Fibroblast of the conjunctiva (primary cell): Measurements from ENCODE around the gene ZSWIM1.
"Not testable (repeated sequence)": the region's sequence is repeated elsewhere in the genome, so short reads cannot be mapped to it uniquely, and the experiment has no call there.

ENCODE experiments used
- DNase-seq: peaks from one replicate; pipeline ENCODE4 v3.0.0-alpha.2; 2010; ENCODE audit warnings: low read depth

Gene ZSWIM1

DNA sequence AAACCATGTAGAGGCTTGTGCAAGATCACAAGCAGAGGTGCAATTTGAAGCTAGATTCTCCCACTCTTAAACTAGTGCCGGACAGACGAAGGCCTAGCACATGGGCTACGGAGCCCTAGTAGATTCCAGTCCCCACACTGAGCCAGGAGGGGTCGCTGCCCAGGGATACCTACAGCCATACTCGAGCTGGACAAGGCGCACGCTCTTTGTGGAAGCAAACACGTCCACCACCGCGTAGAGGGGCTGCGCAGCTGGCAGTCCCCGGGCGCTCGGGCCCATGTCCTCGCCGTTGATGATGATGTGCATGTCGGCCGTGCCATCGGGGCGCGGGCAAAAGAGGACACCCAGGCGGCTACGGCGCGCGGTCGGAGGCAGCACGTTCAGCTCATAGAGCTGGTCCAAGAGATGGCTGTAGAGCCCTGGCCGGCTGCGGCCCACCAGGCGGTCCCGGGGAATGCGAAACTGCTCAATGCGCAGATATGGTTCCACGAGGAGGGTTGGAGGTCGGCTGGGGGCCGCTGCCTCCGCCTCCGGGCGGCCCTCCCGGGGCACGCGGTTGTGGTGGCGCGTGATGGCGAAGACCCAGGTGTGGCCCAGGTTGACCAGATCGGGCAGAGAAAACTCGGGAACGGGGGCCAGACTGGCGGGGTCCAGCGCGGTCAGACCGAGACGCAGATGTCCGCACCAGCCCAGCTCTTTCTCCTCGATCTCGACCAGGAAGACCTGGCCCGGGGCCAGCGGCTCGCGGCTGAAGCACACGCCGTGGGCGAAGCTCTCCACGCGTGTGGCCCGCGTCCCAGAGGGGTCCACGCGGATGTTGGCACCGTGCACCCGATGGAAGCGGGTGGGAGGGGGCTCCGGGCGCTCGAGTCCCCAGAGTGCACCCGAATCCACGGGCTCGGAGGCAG, 9.3 kb downstream of the ZSWIM1 start:
- DNase-seq = peak; percentile 79

- peak; percentile 85 for DNase-seq
Measured at GRCh38 chr20:45890985-45891983, 10.3 kb downstream of the ZSWIM1 start, which contains the start of the genes CTSA and NEURL2. Gene CTSA (plus strand): TSS chr20:45891335. CDS start chr20:45891569, 234 bp downstream. Gene NEURL2 (minus strand): TSS chr20:45891208. CDS start chr20:45890991, 217 bp downstream.

DNA sequence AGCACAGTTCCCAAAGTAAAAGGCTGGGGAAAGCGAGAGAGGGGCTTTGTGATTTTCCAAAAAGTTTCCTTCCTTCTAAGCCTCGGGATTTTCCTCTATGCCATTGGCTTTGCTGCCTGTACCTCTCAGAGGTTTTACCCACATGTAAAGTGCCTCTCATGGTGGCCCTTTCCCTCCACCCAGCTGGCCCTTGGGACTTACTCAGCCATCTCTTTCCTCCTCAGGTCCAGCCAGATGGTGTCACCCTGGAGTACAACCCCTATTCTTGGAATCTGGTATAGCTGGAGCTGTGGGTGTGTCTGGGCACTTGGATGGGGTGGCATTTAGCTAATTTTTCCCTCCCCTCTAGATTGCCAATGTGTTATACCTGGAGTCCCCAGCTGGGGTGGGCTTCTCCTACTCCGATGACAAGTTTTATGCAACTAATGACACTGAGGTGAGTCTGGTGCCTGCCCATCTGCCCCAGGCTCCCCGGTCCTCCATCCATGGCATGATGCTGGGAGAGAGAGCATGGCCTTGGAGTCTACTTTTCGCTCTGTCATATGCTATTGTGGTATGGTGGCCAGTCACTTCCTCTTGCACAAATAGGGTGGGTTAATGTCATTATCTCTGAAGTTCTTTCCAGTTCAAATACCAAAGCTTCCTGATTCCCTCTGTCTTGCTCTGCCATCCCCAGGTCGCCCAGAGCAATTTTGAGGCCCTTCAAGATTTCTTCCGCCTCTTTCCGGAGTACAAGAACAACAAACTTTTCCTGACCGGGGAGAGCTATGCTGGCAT, 11.2 kb downstream of the ZSWIM1 start:
- no peak for DNase-seq

GRCh38 chr20:45892828-45893500, 11.9 kb downstream of the ZSWIM1 start:
- no peak for DNase-seq

DNA sequence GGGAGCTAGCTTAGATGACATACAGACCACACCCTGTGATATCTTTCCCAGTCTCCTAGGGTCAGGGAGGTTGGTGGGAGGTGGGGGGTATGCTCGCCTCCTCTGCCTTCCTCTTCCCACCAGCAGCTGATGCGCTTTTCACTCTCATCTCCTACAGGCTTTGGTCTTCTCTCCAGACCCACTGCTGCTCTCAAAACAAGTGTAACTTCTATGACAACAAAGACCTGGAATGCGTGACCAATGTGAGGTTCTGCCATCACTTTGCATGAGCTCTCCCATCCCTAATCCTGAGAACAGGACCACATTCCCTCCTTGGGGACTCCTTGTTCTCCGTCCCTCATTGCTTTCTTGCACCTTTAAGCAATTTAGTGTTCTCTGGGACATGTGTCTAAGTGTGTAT, 12.8 kb downstream of the ZSWIM1 start:
- DNase-seq = no peak

- no peak for DNase-seq
Measured at GRCh38 chr20:45894797-45895196, 13.8 kb downstream of the ZSWIM1 start.

GRCh38 chr20:45896641-45897161, 15.7 kb downstream of the ZSWIM1 start:
- no peak for DNase-seq

DNA sequence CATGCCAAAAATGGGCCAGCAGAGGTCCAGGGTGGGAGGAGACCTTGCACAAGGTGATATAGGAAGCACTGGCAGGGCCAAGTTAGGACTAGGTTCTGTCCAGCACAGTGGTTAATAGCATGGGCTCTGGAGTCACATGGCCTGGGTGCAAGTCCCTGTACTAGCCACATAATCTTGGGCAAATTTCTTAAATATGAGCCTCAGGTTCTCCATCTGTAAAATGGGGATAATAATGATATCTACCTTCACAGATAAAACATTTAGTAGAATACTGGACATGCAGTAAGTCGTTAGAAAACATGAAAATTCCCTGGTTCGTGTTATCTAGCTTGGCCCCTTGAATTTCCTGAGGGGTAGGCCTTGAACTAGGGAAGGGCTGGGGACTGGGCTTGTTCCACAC, 16.3 kb downstream of the ZSWIM1 start:
- no peak for DNase-seq

GRCh38 chr20:45897692-45898091, 16.7 kb downstream of the ZSWIM1 start:
- DNase-seq = no peak

- DNase-seq = no peak
Measured at GRCh38 chr20:45898285-45898684, 17.3 kb downstream of the ZSWIM1 start.

- no peak for DNase-seq
Measured at GRCh38 chr20:45899046-45899835, 18.2 kb downstream of the ZSWIM1 start.

- DNase-seq = not testable (repeated sequence)
Measured at GRCh38 chr20:45901332-45901731, 20.3 kb downstream of the ZSWIM1 start.

- no peak for DNase-seq
Measured at GRCh38 chr20:45902199-45902701, 21.2 kb downstream of the ZSWIM1 start.

DNA sequence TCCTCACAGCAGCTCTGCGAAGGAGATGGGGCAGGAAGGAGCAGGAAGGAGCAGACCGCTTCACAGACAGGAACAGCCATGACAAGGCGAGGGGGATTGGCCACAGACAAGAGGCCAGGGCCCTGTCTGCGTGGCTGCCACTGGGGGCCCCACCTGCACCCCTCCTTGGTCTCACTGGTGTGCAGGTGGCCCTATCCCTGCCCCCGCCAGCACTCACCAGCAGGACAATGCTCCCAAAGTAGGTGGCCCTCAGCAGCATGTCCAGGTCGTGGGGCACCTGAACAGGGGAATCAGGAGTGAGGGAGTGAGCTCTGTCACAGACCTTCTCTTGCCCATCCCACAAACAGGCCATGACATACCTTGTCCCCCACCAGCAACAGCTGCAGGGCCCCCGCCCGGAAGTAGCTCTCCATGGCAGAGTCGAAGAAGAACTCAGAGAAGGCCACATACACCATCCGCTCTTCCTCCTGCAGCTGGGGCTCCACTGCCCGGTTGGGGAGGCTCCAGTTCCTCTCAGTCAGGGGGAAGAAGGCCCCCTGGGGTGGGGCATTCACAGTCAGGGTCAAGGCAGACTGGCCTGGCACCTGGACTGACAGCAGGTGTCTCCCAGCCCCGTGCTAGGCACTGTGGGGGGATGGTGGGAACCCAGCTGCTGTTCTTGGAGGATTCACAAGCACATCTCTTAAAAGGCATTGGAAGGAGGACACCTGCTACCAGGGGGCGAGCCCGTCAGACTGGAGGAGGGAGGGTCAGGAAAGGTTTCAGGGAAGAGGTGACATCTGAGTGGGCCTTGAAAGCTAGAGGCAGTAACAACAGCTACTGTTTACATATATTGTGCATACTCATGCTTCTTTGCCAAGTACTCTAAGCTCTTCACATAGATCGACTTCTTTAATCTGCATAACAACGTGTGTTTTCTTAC, 23.8 kb downstream of the ZSWIM1 start:
- no peak for DNase-seq

- DNase-seq = no peak
Measured at GRCh38 chr20:45905505-45906079, 24.6 kb downstream of the ZSWIM1 start.

- DNase-seq = no peak
Measured at GRCh38 chr20:45907219-45907948, 26.4 kb downstream of the ZSWIM1 start.

DNA sequence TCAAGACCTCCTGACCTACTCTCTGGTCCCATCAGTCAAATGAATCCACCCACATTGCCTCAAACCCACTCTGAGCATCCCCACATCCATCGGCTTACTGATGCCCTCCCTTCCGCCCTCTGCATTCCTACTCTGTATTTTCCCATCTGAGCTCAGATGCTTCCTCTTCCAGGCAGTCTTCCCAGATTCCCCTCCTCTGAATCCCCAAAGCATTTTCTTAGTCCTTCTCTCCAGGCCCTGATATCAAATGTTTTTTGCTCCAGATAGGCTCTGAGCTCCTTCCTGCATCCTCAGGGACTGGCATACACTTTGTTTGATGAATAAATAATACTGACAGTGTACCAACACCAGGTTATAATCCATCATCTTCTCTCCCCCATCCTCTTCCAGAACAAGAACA, 27.1 kb downstream of the ZSWIM1 start:
- no peak for DNase-seq
